Cardiac fibroblast (primary cell): Measurements from ENCODE around the gene TOMM40L.

Experiments used
- DNase-seq, 2 donors: peaks; one replicate each; pipeline versions ENCODE4 v3.0.0 to v3.0.0-alpha.2; 2010; ENCODE audit warnings: low read depth in 2 of 2
- H3K4me3 ChIP-seq, 2 donors: replicated peaks in 1 of 2; 1 replicate in 1 of 2; 2 replicates in 1 of 2; pipeline ENCODE4 v1.5.1; 2011; ENCODE audit warnings: low read depth in 2 of 2, low read length in 2 of 2, mild to moderate bottlenecking in 2 of 2, moderate library complexity in 1 of 2
- CTCF ChIP-seq: IDR thresholded peaks from one replicate; pipeline ENCODE4 v1.5.1; 2011; ENCODE audit warnings: low read depth, mild to moderate bottlenecking, low read length, inconsistent platforms

The TOMM40L gene

GRCh38 chr1:161196521-161197451 is 29.1 kb upstream of the TOMM40L start:
- DNase-seq: peak; percentile 80 to 88
- peak overlapping the region; percentile 41 to 81 for H3K4me3 ChIP-seq
- TF ChIP-seq CTCF: no peak

GRCh38 chr1:161197560-161198193 is 28.2 kb upstream of the TOMM40L start:
- DNase-seq: peak in 1 of 2 donors; percentile 12
- no peak for TF ChIP-seq CTCF
- peak overlapping the region; percentile 41 to 81 for H3K4me3 ChIP-seq

DNA sequence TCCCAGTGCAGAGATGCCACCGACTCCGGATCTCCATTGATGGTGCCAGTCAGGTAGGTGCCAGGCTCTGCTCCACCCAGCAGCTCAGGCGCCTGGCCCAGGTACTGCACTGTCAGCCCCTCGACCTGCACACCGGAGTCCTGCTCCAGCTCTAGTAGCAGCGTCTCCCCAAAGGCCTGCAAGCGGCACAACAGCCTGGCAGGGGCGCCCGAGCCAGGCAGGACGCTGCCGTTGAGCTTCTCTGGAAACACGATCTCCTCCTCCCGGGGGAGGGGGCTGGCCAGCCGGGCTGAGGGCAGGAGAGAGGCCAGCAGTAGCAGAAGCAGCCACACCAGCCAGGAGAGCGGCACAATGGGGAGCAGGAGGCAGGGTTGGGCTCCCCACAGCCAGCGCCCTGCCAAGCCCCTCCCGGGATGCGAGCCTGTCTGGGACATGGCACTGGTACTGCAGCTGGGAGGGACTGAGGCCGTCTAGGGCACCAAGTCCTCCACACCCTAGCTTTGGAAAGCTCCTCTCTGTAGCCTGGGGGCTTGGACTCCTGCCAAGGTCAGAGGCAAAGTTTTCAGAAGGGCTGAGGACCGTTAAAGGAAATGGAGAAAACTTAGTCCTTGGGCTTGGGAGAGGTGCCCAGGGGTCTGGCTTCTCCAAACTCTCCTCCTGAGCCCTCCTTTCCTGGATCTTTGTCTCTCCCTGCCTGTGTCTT is 27.5 kb upstream of the TOMM40L start:
- H3K4me3 ChIP-seq: peak overlapping the region; percentile 41 to 81
- no peak for TF ChIP-seq CTCF
- peak; percentile 5 to 70 for DNase-seq

- peak within 1 kb of the TSS; percentile 41 to 81 for H3K4me3 ChIP-seq
- DNase-seq: peak; percentile 91 to 97
- no peak for TF ChIP-seq CTCF
Observed at GRCh38 chr1:161198897-161199431, 26.9 kb upstream of the TOMM40L start, which contains the start of gene ADAMTS4. Gene ADAMTS4, minus strand, starts transcription at chr1:161199054. Its CDS starts 427 bp downstream, at chr1:161198627.

DNA sequence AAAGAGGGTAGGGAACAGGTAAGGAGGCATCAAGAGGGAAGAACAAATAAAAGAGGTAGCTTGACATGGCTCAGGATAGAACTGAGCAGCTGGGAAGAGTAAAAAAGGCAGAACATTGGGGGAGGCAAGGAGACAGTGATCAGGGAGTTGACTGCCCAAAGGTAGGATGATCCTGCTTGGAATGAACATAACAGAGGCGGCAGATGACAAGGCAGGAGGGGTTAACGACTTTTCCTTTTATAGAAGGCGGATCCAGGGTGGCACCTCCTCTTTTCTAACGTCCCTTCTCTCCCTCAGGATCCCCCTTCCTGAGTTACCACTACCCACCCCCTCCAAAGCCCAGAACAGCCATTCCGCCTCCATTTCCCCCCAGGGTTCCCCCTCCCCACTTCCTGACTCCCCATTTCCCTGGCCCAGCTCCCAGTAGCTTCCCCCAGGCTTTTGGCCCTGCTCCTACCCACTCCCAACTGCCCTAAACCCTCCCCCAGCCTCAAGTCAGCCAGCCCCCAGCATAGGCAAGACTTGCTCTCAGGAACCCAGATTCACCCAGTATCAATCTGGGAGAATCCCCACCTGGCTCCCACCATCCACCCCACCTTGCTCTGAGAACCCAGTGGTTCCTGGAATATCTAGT is 26.2 kb upstream of the TOMM40L start:
- peak in 1 of 2 donors; percentile 39 for DNase-seq
- TF ChIP-seq CTCF: no peak
- peak overlapping the region in 1 of 2 donors; percentile 22 for H3K4me3 ChIP-seq
